Measurements from ENCODE around the gene FOXP2.

DNA sequence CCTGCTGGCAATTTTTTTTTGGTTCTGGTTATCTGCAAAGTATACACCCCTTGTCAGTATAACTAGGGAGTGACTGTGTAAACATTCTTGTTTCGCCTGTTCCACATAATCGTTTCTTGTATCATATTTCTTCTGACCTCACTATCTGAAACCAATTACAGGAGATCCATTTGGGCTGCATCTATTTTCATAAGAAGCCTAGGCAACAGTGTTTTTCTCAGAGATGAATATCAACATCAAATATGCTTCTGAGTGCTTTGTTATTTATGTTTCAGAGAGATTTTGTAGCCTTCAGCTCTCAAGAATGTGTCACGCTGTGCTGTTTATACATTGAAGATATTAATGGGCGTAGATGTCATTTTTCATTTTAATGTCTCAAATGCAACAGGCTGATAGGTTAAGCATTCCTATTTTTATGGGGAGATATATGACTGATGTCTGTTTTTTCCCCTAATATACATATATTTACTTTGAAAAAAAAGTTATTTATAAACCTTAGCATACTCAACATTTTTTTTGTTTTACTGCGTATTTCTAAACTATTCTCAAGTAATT is 115.5 kb downstream of the FOXP2 start:
- no peak for TF ChIP-seq EP300 (IDR thresholded peaks at IDR 0.05)
- TF ChIP-seq CTCF (IDR thresholded peaks at IDR 0.05): no peak

Data from ovary (tissue), 3 donors.